ENCODE data around the gene FYN.
A peak's percentile ranks its signal among the peaks of the same experiment; 100 is the strongest.

FYN gene

GRCh38 chr6:111672761-111673450 is 200.3 kb downstream of the FYN start:
- Histone ChIP-seq H3K4me1 (ENCODE audit: insufficient read depth, low read length) (peaks cover 26% of the 10 kb centered on the region), H3K27me3 (ENCODE audit: insufficient read depth, low read length) (no peaks in the 10 kb centered on the region), H2AFZ (ENCODE audit: low read depth, low read length) (no peak overlapping the region), H3K9me3 (ENCODE audit: low read length) (no peaks in the 10 kb centered on the region), H3K36me3 (ENCODE audit: insufficient read depth, low read length) (peaks cover 76% of the 10 kb centered on the region), H3K4me3 (ENCODE audit: low read length) (no peak overlapping the region)

- no peaks in the 10 kb centered on the region for H3K27me3 ChIP-seq (ENCODE audit: insufficient read depth, low read length)
- H3K36me3 ChIP-seq (ENCODE audit: insufficient read depth, low read length) = peaks cover 74% of the 10 kb centered on the region
- no peak overlapping the region for H3K4me3 ChIP-seq (ENCODE audit: low read length)
- H3K4me1 ChIP-seq (ENCODE audit: insufficient read depth, low read length) = peaks cover 24% of the 10 kb centered on the region
- no peak overlapping the region for H2AFZ ChIP-seq (ENCODE audit: low read depth, low read length)
- H3K9me3 ChIP-seq (ENCODE audit: low read length) = no peaks in the 10 kb centered on the region
Measured at GRCh38 chr6:111669326-111669725, 203.9 kb downstream of the FYN start.

GRCh38 chr6:111668410-111668809 is 204.8 kb downstream of the FYN start:
- Histone ChIP-seq H3K4me1 (ENCODE audit: insufficient read depth, low read length) (peaks cover 24% of the 10 kb centered on the region), H3K36me3 (ENCODE audit: insufficient read depth, low read length) (peaks cover 65% of the 10 kb centered on the region), H3K27me3 (ENCODE audit: insufficient read depth, low read length) (no peaks in the 10 kb centered on the region), H3K9me3 (ENCODE audit: low read length) (no peaks in the 10 kb centered on the region), H3K4me3 (ENCODE audit: low read length) (no peak overlapping the region), H2AFZ (ENCODE audit: low read depth, low read length) (no peak overlapping the region)

- Histone ChIP-seq H3K9me3 (ENCODE audit: low read length) (no peaks in the 10 kb centered on the region), H2AFZ (ENCODE audit: low read depth, low read length) (no peak overlapping the region), H3K4me3 (ENCODE audit: low read length) (no peak overlapping the region), H3K36me3 (ENCODE audit: insufficient read depth, low read length) (peaks cover 63% of the 10 kb centered on the region), H3K4me1 (ENCODE audit: insufficient read depth, low read length) (peaks cover 24% of the 10 kb centered on the region), H3K27me3 (ENCODE audit: insufficient read depth, low read length) (no peaks in the 10 kb centered on the region)
Measured at GRCh38 chr6:111667931-111668330, 205.3 kb downstream of the FYN start.

GRCh38 chr6:111666847-111667246 is 206.4 kb downstream of the FYN start:
- H3K4me1 ChIP-seq (ENCODE audit: insufficient read depth, low read length) = peaks cover 30% of the 10 kb centered on the region
- H3K36me3 ChIP-seq (ENCODE audit: insufficient read depth, low read length) = peaks cover 57% of the 10 kb centered on the region
- no peak overlapping the region for H2AFZ ChIP-seq (ENCODE audit: low read depth, low read length)

GRCh38 chr6:111664565-111665030 is 208.7 kb downstream of the FYN start:
- Histone ChIP-seq H3K4me1 (ENCODE audit: insufficient read depth, low read length) (peaks cover 37% of the 10 kb centered on the region), H3K4me3 (ENCODE audit: low read length) (no peak overlapping the region)

More at GRCh38 chr6:111666847-111667246, 206.4 kb downstream of the FYN start:
- H3K27me3 ChIP-seq (ENCODE audit: insufficient read depth, low read length) = no peaks in the 10 kb centered on the region
- no peak overlapping the region for H3K4me3 ChIP-seq (ENCODE audit: low read length)
- H3K9me3 ChIP-seq (ENCODE audit: low read length) = no peaks in the 10 kb centered on the region

GRCh38 chr6:111663692-111664564 is 209.3 kb downstream of the FYN start:
- Histone ChIP-seq H3K4me1 (ENCODE audit: insufficient read depth, low read length) (peaks cover 37% of the 10 kb centered on the region), H3K9me3 (ENCODE audit: low read length) (no peaks in the 10 kb centered on the region), H3K27me3 (ENCODE audit: insufficient read depth, low read length) (no peaks in the 10 kb centered on the region), H3K36me3 (ENCODE audit: insufficient read depth, low read length) (peaks cover 53% of the 10 kb centered on the region), H2AFZ (ENCODE audit: low read depth, low read length) (no peak overlapping the region), H3K4me3 (ENCODE audit: low read length) (peak overlapping the region; percentile 2)

More at GRCh38 chr6:111664565-111665030, 208.7 kb downstream of the FYN start:
- Histone ChIP-seq H2AFZ (ENCODE audit: low read depth, low read length) (no peak overlapping the region), H3K27me3 (ENCODE audit: insufficient read depth, low read length) (no peaks in the 10 kb centered on the region), H3K9me3 (ENCODE audit: low read length) (no peaks in the 10 kb centered on the region), H3K36me3 (ENCODE audit: insufficient read depth, low read length) (peaks cover 56% of the 10 kb centered on the region)

GRCh38 chr6:111662794-111663593 is 210.3 kb downstream of the FYN start:
- no peak overlapping the region for H2AFZ ChIP-seq (ENCODE audit: low read depth, low read length)
- no peak overlapping the region for H3K4me3 ChIP-seq (ENCODE audit: low read length)
- H3K4me1 ChIP-seq (ENCODE audit: insufficient read depth, low read length) = peaks cover 37% of the 10 kb centered on the region
- H3K27me3 ChIP-seq (ENCODE audit: insufficient read depth, low read length) = no peaks in the 10 kb centered on the region
- no peaks in the 10 kb centered on the region for H3K9me3 ChIP-seq (ENCODE audit: low read length)
- H3K36me3 ChIP-seq (ENCODE audit: insufficient read depth, low read length) = peaks cover 44% of the 10 kb centered on the region

GRCh38 chr6:111662072-111662793 is 211.0 kb downstream of the FYN start:
- no peaks in the 10 kb centered on the region for H3K9me3 ChIP-seq (ENCODE audit: low read length)
- no peak overlapping the region for H2AFZ ChIP-seq (ENCODE audit: low read depth, low read length)
- no peak overlapping the region for H3K4me3 ChIP-seq (ENCODE audit: low read length)
- H3K4me1 ChIP-seq (ENCODE audit: insufficient read depth, low read length) = peaks cover 37% of the 10 kb centered on the region
- H3K27me3 ChIP-seq (ENCODE audit: insufficient read depth, low read length) = no peaks in the 10 kb centered on the region
- peaks cover 36% of the 10 kb centered on the region for H3K36me3 ChIP-seq (ENCODE audit: insufficient read depth, low read length)

GRCh38 chr6:111661541-111662061 is 211.7 kb downstream of the FYN start:
- Histone ChIP-seq H3K27me3 (ENCODE audit: insufficient read depth, low read length) (no peaks in the 10 kb centered on the region), H3K36me3 (ENCODE audit: insufficient read depth, low read length) (peaks cover 31% of the 10 kb centered on the region), H3K4me1 (ENCODE audit: insufficient read depth, low read length) (peaks cover 37% of the 10 kb centered on the region), H3K9me3 (ENCODE audit: low read length) (no peaks in the 10 kb centered on the region), H2AFZ (ENCODE audit: low read depth, low read length) (no peak overlapping the region), H3K4me3 (ENCODE audit: low read length) (no peak overlapping the region)

GRCh38 chr6:111660531-111660930 is 212.7 kb downstream of the FYN start:
- peaks cover 27% of the 10 kb centered on the region for H3K36me3 ChIP-seq (ENCODE audit: insufficient read depth, low read length)
- H3K4me3 ChIP-seq (ENCODE audit: low read length) = no peak overlapping the region
- no peaks in the 10 kb centered on the region for H3K27me3 ChIP-seq (ENCODE audit: insufficient read depth, low read length)
- H2AFZ ChIP-seq (ENCODE audit: low read depth, low read length) = no peak overlapping the region
- no peaks in the 10 kb centered on the region for H3K9me3 ChIP-seq (ENCODE audit: low read length)
- peaks cover 37% of the 10 kb centered on the region for H3K4me1 ChIP-seq (ENCODE audit: insufficient read depth, low read length)

- no peak overlapping the region for H3K4me3 ChIP-seq (ENCODE audit: low read length)
- peaks cover 27% of the 10 kb centered on the region for H3K36me3 ChIP-seq (ENCODE audit: insufficient read depth, low read length)
- H3K27me3 ChIP-seq (ENCODE audit: insufficient read depth, low read length) = no peaks in the 10 kb centered on the region
- H2AFZ ChIP-seq (ENCODE audit: low read depth, low read length) = no peak overlapping the region
- H3K4me1 ChIP-seq (ENCODE audit: insufficient read depth, low read length) = peaks cover 24% of the 10 kb centered on the region
- no peaks in the 10 kb centered on the region for H3K9me3 ChIP-seq (ENCODE audit: low read length)
Measured at GRCh38 chr6:111658462-111659154, 214.6 kb downstream of the FYN start.

Measured in neuron (in vitro differentiated cells).